AG10803 (cell line): ENCODE data around the gene LRP5.
"Not testable (repeated sequence)": the region's sequence is repeated elsewhere in the genome, so short reads cannot be mapped to it uniquely, and the experiment has no call there.

Experiments
- DNase-seq: peaks from one replicate; pipeline ENCODE4 v3.0.0; 2010; ENCODE audit warnings: low read depth
- H3K4me3 ChIP-seq: 2 replicates; pipeline ENCODE4 v1.5.1; 2011; ENCODE audit warnings: mild to moderate bottlenecking, low read length, control low read depth
- TF ChIP-seq, protein P1 (sequence below): conservative IDR thresholded peaks from 2 replicates; pipeline ENCODE4 v1.5.1; 2011; ENCODE audit warnings: mild to moderate bottlenecking, low read length, control low read depth, inconsistent platforms

LRP5 gene

DNA sequence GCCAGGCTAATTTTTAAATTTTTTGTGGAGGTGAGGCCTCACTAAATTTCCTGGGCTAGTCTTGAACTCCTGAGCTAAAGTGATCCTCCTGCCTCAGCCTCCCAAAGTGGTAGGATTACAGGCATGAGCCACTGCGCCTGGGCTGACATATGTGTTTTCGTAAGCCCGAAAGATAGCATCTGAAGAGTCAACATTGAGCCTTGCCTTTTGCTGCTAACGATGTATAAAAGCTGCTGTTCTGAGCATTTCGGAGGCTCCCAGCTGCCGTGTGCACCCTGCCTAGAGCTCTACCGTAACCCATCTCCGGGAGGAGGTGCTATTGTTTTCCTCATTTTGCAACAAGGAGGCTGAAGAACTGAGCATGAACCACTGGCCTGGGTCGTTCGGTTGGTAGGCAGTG is 130.0 kb downstream of the LRP5 start:
- H3K4me3 ChIP-seq: no peak overlapping the region
- TF ChIP-seq, protein P1, sequence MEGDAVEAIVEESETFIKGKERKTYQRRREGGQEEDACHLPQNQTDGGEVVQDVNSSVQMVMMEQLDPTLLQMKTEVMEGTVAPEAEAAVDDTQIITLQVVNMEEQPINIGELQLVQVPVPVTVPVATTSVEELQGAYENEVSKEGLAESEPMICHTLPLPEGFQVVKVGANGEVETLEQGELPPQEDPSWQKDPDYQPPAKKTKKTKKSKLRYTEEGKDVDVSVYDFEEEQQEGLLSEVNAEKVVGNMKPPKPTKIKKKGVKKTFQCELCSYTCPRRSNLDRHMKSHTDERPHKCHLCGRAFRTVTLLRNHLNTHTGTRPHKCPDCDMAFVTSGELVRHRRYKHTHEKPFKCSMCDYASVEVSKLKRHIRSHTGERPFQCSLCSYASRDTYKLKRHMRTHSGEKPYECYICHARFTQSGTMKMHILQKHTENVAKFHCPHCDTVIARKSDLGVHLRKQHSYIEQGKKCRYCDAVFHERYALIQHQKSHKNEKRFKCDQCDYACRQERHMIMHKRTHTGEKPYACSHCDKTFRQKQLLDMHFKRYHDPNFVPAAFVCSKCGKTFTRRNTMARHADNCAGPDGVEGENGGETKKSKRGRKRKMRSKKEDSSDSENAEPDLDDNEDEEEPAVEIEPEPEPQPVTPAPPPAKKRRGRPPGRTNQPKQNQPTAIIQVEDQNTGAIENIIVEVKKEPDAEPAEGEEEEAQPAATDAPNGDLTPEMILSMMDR: no peak
- DNase-seq: no peak

DNA sequence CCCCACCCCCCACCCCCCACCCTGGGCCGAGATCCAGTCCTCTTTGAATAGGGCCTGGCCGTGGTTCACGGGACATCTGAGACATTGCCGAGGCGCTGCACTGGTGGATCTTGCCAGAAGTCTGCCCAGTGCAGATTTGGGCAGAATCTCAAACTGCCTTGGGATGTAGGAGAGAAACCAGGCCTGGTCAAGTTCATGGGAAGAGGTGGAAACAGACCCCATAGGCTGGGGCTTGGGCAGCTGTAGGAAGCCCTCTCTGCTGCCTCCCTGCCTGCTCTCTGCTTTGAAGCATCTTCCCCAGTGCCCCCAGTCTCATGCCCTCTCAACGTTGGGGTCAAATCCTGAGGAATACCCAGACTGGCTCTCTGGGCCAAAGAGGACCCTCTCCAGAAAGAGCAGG is 132.2 kb downstream of the LRP5 start:
- TF ChIP-seq, protein P1: no peak
- no peak for DNase-seq
- no peak overlapping the region for H3K4me3 ChIP-seq

DNA sequence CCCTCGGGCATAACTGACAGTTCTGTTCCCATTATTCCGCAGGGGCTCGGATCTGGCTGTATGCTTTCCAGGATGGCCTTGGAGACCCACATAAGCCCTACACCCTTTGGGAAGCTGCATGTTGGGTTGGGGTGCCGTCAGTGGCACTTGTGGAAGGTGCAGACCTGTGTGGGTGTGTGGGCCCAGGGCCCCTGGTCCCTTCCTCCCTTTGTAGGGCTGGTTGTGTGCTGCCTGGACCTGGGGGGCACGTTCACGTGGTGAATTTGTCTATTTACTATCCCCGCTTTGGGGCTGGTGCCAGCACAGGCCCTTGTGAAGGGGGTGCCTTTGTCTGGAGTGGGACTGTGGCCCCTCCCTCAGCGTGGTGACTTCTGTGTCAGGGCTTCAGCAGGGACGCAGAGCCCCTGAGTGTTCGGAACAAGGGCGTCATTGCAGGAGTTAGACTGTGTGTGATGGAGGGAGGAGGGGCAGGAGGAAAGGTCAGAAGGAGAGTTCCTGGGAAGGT is 133.2 kb downstream of the LRP5 start:
- TF ChIP-seq, protein P1: no peak
- no peak overlapping the region for H3K4me3 ChIP-seq
- no peak for DNase-seq

DNA sequence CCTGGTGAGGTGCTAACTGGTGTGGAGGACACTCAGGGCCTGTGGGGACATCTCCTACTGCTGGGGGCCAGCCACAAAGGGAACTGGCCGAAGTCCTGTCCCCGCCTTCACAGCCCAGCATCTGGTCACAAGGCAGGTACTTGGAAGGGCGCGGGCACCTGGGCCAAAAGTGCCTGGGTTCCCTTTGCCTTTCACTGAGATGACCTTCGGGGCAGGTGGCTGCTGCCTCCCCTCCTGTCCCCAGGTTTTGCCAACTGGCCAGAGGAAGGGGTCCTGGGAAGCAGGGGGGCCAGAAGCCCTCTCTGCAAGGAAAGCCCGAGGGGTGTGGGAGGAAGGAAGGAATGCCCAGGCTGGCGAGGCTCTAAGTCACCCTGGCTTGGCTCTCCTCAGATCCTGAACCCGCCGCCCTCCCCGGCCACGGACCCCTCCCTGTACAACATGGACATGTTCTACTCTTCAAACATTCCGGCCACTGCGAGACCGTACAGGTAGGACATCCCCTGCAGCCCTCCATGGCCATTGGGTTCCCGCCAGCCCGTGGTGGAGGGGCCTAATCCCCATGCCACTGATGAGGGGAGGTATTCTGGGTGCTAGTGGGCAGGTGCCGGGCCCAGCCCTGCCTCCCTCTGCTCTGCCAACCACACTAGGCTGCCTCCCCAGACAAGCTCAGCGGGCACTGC is 133.8 kb downstream of the LRP5 start:
- no peak overlapping the region for H3K4me3 ChIP-seq
- DNase-seq: no peak
- TF ChIP-seq, protein P1: no peak

DNA sequence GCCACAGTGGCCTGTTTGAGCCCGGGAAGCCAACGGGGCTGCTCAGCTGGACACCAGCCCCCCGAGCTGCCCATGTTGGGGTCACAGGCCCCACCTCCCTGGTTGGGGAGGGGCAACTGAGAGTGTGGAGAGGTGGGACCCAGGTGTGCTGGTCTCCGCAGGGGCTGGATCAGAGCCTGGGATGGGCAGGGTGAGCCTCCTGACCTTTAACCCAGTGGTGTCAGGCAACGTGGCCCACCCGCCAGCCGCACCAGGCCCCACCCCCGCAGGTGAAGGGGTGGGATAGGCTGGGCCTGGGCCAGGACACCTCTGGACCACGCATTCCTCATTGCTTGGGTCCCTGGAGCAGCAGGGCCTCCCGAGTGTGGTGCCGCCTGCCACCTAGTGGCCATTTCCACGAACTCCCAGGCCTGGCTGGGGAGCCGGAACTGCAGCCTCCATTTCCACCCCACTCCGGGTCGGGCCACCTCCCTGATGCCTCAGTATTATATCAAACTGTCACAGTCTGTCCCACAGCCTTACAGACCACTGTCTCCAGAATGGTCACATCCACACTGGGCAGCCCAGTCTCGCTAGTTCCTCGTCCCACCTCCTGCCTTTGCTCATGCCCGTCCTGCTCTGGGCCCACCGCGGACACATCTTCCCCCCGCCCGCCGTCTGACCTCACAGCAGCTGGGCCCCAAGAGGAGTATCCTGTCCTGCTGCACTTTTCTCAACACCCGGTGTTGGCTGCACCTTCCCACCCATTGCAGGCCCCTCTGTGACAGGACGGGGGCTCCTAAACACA is 134.8 kb downstream of the LRP5 start:
- peak; percentile 53 for DNase-seq
- TF ChIP-seq, protein P1: peak; percentile 76
- no peak overlapping the region for H3K4me3 ChIP-seq

DNA sequence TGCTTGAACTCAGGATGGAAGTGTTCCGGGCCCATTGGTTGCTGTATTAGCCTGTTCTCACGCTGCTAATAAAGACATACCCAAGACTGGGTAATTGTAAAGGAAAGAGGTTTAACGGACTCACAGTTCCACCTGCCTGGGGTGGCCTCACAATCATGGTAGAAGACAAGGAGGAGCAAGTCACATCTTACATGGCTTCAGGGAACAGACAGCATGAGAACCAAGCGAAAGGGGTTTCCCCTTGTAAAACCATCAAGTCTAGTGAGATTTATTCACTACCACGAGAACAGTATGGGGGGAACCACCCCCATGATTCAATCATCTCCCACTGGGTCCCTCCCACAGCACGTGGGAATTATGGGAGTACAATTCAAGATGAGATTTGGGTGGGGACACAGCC is 135.5 kb downstream of the LRP5 start:
- not testable (repeated sequence) for DNase-seq, H3K4me3 ChIP-seq

DNA sequence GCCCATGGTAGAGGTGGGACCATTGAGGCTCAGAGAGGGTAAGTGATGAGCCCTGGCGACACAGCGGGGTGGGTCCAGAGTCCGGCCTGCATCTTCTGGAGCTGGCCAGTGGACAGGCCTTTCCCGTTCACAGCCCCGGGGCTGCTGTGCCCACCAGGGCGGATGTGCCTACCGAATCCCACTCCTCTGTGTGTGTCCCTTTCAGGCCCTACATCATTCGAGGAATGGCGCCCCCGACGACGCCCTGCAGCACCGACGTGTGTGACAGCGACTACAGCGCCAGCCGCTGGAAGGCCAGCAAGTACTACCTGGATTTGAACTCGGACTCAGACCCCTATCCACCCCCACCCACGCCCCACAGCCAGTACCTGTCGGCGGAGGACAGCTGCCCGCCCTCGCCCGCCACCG is 136.2 kb downstream of the LRP5 start:
- H3K4me3 ChIP-seq: no peak overlapping the region
- TF ChIP-seq, protein P1: no peak
- DNase-seq: no peak
